Stimulated activated CD4-positive, alpha-beta T cell treated with anti-CD3 and anti-CD28 coated beads, Interleukin-2, amount 100 ng/mL, for 4 hours (primary cell): ENCODE measurements around the gene PDGFB.

Experiments used
- DNase-seq: peaks from one replicate; pipeline ENCODE4 v3.0.0-alpha.2; 2020; ENCODE audit warnings: low read depth

Gene PDGFB

DNA sequence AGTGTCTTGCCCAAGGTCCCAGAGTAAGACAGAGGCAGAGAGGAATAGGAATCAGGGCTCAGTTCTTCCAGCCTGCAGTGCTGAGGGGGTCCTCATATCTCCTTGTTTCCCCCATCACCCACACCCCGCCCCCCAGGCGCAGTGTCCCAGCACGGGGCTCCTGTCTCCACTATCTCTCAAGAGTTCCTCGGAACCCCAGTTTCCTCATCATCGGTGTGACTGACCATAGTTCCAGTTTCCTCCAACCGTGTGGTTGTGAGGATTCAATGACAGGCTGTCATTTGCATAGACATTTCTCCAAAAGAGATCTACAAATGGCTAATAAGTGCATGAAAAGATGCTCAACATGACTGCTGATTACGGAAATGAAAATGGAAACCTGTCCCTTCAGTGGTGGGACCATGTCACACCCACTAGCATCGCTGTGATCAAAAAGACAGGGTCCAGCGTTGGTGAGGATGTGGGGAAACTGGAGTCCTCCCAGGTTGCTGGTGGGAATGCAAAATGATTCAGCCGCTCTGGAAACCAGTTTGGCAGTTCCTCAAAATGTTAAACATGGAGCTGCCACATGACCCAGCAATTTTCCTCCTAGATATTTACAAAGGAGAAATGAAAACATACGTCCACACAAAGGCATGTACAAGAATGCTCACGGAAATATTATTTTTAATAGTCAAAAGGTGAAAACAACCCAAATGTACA lies 31.8 kb upstream of the PDGFB start:
- no peak for DNase-seq

DNA sequence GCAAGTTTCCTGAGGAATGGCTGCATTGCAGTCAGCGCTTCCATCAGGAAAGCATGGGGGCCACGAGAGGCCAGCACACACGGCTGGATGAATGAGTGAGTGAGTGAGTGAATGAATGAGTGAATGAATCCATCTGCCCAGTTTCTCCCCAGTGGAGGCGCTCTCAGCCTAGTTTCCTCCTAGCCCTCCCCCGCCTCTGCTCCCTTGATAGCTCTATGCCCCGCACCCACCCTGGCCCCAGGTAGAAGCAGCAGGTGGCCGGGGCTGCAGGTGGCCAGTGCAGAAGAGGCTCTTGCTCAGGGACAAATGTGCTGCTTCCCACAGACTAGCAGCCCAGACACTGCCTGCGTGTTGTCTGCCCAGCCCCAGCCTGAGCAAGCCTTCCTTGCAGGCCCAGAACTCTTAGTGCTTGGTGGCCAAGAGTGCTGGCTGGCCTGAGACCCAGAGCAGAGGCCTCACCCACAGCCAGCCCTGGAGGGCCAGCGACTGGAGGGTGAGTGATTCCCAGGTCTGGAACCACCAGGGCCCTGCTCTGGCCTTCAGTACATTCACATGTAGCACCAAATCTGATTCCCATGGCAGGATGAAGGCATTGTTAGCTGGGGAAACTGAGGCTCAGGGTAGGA lies 31.1 kb upstream of the PDGFB start:
- DNase-seq: no peak

DNA sequence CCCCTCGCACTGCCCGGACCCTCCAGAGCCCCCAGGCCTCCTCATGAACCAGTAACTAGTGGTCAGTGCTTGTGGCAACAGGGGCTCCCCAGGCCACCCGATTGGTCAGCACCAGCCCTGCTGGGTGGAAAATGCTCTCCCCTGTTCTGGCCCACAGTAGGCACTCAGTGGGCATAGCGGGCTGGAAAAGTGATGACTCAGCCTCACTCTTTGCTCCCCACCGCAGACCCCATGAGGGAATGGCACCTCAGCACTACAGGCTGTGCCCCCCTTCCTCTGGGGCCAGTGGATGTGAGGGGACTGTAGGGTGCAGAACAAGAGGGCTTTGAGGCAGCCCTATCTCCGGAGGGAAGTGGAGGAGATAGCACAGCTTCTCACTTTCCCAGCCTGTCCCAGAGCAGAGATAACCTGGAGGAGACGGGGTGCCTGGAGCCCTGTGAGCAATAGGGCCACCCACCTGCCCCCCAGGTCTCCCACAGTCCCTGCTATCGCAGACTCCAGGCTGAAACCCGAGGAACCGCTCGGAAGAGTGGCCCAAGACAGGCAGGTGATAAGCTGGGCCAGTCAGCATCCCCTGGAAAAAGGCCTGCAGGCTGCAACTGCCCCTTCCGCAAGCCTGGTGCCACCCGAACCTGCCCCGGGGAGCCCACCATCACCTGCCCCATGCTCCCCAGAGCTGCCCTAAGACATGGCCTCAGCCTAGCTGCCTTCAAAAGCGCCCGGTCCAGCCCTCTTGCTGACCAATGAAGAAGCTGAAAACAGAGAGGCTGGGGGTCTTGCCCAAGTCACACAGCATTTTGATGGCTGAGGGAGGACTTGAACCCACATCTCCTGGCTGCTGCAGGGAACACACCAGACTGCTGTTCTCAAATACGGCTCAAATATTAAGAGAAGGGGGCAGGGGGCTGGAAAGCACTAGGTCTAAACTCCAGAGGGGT lies 29.4 kb upstream of the PDGFB start:
- DNase-seq: no peak

DNA sequence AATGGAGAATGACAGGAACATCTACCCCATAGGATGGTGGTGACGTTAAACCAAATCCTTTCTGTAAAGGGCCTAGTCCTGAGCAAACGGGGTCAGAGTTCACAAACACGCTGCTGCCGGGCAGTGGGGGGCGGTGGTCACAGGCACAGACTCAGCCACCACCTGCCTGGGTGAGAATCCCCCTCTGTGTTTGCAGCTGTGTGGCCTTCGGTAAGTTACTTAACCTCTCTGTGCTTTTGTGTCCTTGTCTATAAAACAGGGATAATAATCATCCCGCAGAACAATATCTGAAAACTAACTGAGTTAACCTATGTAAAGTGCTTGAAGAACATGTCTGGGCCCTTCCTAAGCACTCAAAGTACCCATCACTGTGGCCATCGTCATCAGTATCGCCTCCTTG lies 26.0 kb upstream of the PDGFB start:
- DNase-seq: no peak

DNA sequence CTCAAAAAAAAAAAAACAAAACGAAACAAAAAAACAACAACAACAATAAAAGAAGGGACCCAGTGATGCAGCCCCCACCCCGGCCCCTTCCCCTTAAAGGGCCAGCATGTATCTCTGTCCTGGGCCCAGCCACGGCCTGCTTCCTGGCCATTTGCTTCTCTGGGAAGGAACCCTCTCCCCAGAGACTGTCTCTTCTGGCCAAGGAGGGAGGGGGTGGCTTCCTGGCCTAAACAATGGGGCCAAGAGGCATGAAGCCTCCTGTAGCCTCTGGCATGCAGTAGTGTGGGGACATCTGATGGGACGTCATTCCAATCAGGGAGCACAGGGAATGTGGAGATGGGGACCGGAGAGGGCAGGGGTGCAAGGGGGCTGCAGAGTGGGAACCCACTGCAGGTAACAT lies 25.5 kb upstream of the PDGFB start:
- no peak for DNase-seq

DNA sequence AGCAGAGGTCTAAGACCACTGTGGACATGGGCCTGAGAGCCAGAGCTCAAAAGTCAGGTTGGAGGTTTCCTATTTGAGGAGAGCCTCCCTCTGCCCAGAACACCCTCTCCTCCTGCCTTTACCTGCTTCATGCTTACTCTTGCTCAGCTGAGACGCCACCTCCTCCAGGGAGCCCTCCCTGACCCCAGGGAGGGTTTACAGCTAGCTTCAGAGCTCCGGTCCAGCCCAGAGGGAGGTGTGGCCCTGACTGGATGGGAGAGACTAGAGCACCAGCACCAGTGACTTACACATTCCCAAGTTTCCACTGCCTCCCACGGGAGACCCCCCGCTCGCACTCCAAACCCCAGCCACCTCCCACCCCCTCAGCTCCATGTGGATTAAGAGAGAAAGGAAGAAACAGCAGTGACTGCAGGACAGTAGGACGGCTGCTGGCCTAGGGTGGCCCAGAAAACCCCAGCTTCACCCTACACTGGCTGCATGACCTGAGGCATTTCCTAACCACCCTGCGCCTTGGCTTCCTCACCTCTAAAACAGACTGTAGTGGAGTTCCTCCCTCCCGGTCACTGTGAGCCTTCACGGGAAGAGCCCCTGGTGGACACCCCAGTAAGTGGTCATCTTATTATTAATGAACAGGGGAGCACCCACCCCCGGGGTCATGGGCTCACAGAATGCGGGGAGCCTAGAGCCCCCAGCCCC lies 24.5 kb upstream of the PDGFB start:
- DNase-seq: no peak

DNA sequence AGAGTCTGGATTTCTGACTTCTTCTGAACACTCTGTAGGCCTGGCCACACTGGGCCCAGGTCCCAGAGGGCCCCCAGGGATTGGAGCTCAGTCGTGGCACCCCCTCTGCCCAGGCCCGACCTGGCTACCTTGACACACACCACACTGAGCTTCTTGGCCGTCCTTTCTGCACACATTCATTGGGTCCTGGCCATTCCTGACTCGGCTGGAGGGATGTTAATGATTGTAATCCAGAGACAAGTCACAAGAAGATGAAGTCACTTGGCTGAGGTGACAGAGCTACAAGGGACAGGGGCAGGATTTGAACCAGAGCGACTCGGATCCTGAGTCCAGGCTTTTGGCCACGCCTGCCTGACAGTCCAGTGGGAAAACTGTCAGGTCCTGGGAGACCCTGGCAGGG lies 23.9 kb upstream of the PDGFB start:
- no peak for DNase-seq

DNA sequence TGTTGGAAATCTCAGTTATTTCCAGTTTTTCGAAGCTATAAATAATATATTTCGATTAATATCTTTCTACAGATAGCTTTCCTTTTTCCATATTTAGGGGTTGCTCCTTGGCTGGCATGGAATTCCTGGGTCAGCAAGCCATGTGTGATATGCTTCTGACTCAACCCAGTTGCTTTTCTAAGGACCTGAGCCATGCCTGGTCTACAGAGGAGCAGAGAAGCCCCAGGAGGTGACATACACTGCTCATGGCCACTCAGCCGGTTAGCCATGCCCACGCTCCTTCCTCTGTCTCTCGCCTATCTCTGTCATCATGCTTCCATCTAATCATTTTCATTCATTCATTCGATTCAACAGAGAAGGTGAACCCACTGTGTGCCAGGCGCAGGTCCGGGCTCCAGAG lies 23.2 kb upstream of the PDGFB start:
- DNase-seq: no peak

DNA sequence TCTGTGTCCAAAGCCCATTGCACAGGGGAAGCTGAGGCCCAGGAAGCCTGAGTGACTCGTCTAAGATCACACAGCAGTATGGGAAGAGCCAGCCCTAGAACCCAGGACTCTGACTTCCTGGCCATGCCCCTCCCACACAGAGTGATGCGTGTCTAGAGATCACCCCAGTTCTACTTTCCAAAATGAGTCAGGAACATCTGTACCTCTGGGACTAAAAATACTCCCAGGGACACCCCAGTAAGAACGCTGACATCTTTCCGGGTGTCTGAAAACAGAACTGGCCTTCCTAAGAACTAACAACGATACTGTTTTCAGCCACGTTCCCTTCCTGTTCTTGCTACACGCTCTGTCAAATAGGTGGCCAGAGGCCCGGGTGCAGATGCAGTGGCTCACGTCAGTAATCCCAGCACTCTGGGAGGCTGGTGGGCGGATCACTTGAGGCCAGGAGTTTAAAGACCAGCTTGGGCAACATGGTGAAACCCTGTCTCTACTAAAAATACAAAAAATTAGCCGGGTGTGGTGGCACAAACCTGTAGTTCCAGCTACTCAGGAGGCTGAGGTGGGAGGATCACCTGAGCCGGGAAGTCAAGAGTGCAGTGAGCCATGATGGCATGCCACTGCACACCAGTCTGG lies 21.7 kb upstream of the PDGFB start:
- DNase-seq: no peak

DNA sequence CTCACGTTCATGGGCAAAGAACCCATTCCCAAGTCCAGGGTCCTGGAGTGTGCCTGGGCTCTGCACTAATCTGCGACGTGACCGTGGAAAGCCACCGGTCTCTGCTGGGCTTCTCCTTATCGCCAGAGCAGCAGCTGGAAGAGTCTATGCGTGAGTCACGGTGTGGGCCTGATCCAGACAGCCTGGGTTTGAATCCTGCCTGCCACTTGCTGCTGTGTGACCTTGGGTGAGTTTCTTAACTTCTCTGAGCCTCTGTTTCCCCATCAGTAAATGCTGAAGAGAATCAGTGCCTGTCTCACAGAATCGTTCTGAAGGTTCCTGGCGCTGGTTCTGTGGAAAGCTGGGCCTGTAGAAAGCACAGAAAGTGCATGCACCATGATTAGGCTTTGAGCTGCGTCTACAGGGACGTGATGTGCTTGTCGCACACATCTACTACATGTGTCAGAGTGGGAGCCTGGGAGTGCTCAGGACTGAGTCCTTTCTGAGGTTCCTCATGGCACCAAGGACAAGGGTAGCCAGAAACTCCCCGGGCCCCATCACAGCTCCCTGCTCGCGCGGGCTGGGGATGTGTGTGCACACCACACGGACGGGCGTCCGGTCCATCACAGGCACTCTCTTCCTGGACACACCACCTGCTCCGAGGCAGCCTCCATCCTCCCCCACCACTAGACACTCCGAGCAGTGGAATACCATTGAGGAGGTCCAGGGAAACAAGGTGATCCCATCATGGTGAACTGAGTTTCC lies 20.5 kb upstream of the PDGFB start:
- no peak for DNase-seq

DNA sequence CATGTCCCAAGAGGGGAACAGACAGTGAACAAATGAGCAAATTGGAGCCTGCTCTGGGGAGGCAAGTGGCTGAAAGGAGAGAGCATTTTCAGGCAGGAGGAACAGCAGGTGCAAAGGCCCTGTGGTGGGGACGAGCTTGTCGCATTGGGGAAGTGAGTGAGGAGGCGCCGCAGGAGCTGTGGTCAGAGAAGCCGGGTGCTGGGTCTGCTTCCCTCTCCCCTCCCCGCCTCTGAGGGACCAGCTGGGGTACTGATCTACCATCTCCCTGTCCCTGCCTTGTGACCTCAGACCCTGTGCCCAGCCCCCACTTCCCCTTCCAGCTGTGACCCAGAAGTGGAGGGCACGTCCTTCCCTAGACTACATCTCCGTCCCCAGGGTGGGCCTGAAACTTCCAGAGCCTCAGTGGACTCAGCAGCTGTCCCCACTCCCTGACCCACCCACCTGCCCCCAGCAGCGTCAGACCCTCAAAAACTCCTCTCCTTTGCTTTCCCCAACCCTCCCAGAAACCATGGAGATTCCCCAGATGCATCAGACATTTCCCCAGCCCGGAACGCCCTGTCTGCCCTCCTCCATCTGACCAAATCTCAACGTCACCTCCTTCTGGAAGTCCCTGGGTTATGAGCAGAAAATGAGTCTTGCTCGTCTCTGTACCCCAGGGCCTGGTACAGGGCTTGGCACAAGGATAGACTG lies 19.7 kb upstream of the PDGFB start:
- DNase-seq: no peak

DNA sequence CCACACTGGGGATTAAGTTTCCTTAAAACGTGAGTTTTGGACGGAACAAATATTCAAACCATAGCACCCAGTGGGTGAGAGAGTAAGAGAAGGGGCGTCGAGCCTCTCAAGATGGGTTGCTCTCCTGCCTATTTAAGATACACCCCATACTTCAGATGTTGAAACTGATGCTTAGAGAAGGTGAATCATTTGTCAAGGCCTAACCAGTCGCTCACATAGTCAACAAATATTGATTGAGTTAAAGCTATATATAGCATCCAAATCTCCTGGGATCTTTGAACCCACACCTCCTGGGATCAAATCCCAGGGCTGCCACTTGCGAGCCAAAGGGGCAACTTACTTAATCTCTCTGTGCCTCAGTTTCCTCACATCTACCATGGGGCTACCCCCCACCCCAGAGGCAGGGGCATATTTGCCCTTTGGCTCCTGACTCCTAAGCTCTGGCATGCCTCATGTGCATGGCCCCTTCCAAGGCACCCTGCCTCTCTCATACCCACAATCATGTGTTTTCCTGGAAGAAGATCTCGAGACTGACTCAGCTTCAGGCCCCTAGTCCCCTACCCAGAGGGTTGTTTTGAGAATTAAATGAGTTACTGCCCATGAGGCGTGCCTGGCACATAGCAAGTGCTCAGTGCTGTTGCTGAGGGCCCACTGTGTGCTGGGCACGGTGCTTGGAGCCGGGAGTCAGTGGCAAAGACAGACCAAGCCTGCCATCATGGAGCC lies 19.0 kb upstream of the PDGFB start:
- DNase-seq: no peak

DNA sequence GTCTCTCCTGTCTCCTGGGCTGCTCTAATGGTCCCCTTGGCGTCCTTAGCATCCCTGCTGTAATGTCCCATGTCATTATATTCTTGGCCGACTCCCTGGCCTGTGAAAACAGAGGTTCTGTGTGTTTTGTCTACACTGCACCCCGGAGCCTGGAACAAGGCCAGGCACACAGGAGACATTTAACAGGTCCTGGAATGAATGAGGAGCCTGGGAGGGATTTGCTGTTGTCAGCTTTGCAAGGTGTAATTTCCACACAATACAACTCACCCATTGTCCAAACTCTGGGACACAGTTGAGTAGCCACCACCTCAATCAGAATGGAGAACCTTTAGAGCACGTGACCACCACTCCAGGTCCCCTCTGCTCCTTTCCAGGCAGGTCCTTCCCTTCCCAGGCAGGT lies 14.9 kb upstream of the PDGFB start:
- DNase-seq: no peak

DNA sequence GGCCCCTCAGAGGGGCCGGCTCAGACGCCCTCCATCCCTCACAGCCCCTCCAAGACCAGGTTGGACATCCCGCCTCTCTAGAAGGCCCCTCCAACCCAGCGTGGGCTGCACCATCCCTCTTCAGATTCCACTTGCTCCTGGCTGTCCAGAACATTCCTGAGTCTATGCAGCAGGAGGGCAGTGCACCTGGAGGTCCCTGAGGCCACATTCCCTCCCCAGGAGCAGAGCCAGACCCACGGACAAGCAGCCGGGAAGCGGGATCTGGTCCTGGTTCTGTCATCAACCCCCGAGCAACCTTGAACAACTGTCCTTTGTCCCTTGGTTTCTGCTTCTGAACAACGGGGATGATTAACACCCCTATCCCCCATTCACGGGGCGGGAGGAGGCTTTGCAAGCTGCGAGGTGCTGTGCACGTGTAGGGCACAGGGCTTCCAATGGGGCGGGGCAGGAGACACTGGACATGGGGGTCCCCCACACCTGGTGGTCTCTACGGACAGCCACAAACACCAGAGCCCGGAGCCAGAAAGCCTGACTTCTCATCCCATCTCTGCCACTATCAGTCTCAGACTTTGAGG lies 13.2 kb upstream of the PDGFB start:
- DNase-seq: no peak

DNA sequence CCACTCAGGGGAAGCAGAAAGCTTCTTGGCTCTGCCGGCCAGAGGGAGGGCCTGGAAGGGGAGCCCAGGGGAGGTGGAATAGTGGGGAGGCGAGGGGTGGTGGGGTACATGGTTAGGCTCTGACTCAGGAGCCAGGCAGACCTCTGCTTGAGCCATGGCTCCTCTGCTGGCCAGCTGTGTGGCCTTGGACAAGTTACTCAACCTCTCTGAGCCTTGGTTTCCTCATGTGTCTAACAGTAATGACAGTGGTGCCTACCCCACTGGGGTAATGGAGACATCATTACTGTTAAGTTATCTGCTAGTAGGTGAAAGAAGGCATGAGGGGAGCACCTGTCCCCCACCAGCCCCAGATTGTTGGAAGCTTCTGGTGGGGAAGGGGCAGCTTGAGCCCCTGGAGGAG lies 12.2 kb upstream of the PDGFB start:
- DNase-seq: no peak

DNA sequence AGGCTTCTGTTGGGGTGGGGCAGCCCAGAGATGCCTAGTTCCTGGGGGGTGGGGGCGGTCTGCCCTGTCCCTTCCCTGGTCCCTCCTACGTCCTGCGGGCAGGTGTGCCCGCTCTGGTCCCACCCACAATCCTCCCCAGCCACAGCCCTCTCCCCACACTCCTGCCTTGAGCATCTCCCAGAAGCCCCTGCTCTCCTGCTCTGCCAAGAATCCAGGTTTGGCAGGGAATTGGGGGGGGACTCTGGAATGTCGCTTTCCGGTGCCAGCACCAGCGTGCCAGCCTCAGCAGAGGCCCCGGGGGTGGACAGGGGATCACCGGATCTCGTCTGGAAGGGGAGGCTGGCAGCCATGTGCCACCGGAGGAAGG lies 11.4 kb upstream of the PDGFB start:
- no peak for DNase-seq

DNA sequence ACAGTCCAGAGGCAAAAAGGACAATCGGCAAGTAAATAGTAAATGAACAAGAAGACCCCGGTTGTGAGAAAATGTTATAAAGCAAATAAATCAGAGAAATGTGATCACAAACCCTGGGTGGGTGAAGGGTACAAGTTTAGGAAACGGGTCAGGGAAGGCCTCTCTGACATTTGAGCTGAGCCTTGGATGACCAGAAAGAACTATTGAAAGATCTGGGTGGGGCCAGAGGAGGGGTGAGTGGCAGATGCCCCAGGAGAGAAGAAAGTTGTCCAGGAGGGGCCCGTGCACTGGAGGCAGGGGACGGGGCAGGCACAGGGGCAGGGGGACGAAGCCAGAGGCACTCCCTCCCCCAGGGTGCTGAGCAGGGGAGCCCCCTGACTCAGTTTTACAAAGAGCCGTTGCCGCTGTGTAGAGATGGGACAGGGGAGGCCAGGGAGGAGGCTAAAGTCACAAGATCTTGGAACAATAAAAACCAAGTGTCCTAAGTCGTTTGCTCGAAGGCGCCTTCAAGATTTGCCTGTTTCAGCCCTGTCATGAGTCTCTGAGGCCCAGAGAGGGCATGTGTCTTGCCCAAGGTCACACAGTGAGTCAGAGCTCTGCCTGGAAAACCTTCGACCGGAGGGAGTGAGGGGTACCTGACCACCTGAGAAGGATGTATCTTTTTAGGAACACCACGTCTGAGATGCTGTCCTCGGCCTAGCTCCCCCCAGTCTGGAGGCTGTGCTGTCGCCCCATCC lies 10.8 kb upstream of the PDGFB start:
- DNase-seq: no peak

DNA sequence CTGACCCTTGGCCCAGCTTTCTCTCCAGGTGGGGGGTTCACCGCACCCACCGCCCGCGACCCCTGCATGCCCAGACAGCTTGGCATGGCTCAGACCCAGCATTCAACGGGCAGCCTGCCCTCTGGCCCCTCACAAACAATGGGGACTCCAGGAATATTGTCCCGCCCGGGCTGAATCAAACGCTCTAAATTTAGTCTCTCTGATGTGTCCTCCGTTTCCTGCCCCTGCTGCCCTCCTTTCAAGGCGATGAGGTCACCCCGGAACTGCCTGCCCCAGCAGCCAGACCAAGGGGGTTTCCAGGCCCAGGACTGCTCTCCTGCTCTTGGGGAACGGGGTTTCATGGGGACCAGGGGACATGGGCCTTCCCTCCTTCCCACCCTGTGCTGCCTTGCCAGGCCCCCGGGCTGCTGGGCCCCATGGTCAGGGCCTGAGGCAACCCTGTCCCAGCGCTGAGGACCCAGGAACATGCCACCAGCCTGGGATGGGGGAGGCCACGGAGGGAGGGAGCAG lies 10.1 kb upstream of the PDGFB start:
- DNase-seq: no peak

DNA sequence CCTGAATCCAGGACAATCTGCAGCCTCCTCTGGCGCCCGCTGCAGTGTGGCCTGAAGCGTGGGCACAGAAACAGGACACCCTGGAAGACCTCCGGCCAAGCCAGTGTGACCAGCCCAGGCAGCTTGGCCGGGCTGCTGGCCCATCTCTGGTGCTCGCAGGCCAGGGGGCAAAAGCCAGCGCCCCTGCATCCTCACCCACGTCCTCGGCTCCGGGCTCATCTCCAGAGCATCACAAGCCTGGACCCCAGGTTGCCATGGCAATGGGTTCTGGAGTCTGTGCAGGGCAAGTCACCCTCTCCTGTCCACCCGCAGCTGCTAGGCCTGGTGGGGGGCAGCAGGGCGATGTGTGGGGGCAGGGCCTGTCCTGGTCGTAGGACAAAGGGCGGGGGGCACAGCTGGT lies 9.3 kb upstream of the PDGFB start:
- no peak for DNase-seq
